Measurements from ENCODE around the gene C1orf232. TPM values are rescaled to one million over a fixed set of nuclear protein-coding genes. Genes with fewer than 3 reads are reported as not detected.

The C1orf232 gene
- total RNA-seq, 1 experiment from 2014 or later, result not detected

DNA sequence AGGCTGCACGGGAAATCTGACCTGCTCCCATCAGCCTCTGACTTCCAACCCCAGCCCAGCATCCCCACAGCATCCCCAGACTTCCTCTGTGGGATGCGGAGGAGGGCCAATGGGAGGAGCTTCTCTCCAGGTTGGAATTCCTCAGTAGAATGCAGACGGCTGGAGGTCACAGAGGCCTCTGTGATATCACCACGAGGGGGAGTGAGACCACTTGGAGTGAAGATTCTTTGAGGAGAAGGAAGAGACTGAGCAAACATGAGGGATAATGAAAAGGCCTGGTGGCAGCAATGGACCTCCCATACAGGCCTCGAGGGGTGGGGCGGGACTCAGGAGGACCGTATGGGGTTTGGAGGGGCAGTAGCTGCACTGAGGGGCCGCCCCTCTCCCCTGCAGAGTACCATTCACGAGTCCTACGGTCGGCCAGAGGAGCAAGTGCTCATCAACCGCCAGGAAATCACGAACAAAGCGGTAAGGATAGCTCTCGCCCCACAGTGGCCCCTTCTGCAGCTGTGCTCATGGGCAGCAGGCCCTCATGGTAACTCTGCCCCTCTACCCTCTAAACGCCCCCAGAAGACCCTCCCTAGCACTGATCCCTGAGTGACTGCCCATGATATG lies 21.7 kb upstream of the C1orf232 start, which contains the start of gene CATSPER4:
CATSPER4 (plus strand) TSS at position 230 of the 615 bp plus-strand sequence; CDS start at position 256, 26 bp downstream.
- Mint-ChIP-seq H3K27me3 (ENCODE audit: insufficient read depth, unreplicated experiment) (peaks cover 8% of the 10 kb centered on the region), H3K4me1 (ENCODE audit: insufficient read depth, unreplicated experiment) (no peaks in the 10 kb centered on the region), H3K27ac (ENCODE audit: low read depth, unreplicated experiment) (peak within 1 kb of the TSS; percentile 63), H3K36me3 (ENCODE audit: insufficient read depth, unreplicated experiment) (peaks cover 43% of the 10 kb centered on the region), H3K9me3 (ENCODE audit: unreplicated experiment) (no peaks in the 10 kb centered on the region), H3K4me3 (ENCODE audit: unreplicated experiment) (no peak within 1 kb of the TSS)
- CTCF ChIA-PET, result interaction anchor here (0.9 kb wide), 1 partner anchor 201 kb away, joined by 3 read pairs; no protein-coding TSS in a partner anchor
- TF ChIP-seq, protein P1, sequence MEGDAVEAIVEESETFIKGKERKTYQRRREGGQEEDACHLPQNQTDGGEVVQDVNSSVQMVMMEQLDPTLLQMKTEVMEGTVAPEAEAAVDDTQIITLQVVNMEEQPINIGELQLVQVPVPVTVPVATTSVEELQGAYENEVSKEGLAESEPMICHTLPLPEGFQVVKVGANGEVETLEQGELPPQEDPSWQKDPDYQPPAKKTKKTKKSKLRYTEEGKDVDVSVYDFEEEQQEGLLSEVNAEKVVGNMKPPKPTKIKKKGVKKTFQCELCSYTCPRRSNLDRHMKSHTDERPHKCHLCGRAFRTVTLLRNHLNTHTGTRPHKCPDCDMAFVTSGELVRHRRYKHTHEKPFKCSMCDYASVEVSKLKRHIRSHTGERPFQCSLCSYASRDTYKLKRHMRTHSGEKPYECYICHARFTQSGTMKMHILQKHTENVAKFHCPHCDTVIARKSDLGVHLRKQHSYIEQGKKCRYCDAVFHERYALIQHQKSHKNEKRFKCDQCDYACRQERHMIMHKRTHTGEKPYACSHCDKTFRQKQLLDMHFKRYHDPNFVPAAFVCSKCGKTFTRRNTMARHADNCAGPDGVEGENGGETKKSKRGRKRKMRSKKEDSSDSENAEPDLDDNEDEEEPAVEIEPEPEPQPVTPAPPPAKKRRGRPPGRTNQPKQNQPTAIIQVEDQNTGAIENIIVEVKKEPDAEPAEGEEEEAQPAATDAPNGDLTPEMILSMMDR (IDR thresholded peaks at IDR 0.05; ENCODE audit: unreplicated experiment), result no peak
- POLR2A ChIA-PET, result no interaction called here
- intact Hi-C loops (cut with micrococcal nuclease), result no loop called here
- peak; percentile 17 for DNase-seq (ENCODE audit: unreplicated experiment)
- no TSS peak for BruUV-seq (replicated peaks)

DNA sequence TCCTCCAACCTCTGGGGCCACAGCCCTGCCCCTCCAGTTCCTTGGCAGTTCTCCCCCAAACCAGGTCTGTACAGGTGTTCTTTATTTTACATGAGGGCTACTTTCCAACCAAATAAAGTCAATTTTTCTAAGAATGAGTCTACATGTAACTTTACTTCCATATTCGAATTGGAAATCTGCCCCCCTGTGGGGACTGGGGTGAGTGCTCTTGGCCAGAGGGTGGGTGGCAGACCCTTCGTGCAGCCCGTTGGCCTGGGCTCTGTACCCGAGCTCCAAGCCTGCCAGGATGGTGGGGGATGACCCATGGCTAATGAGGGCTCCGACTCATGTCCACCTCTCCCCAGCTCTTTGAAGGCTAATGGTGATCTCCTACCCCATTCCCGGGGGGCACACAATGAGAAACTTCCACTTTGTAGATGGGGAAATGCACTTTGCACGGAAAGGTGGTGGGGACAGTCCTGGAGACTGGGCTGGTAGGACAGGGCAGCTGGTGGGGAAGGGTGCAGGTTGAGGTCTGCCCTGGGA lies 21.1 kb upstream of the C1orf232 start:
- Mint-ChIP-seq H3K36me3 (ENCODE audit: insufficient read depth, unreplicated experiment) (peaks cover 50% of the 10 kb centered on the region), H3K9me3 (ENCODE audit: unreplicated experiment) (no peaks in the 10 kb centered on the region), H3K27ac (ENCODE audit: low read depth, unreplicated experiment) (peak overlapping the region; percentile 63), H3K4me3 (ENCODE audit: unreplicated experiment) (no peak overlapping the region), H3K4me1 (ENCODE audit: insufficient read depth, unreplicated experiment) (no peaks in the 10 kb centered on the region), H3K27me3 (ENCODE audit: insufficient read depth, unreplicated experiment) (peaks cover 8% of the 10 kb centered on the region)
- DNase-seq (ENCODE audit: unreplicated experiment), result no peak
- ChIA-PET CTCF (interaction anchor here (0.9 kb wide), 1 partner anchor 201 kb away, joined by 3 read pairs; no protein-coding TSS in a partner anchor), POLR2A (no interaction called here)
- TF ChIP-seq, protein P1 (IDR thresholded peaks at IDR 0.05; ENCODE audit: unreplicated experiment), result no peak
- no TSS peak for BruUV-seq (replicated peaks)
- intact Hi-C loops (cut with micrococcal nuclease), result no loop called here

DNA sequence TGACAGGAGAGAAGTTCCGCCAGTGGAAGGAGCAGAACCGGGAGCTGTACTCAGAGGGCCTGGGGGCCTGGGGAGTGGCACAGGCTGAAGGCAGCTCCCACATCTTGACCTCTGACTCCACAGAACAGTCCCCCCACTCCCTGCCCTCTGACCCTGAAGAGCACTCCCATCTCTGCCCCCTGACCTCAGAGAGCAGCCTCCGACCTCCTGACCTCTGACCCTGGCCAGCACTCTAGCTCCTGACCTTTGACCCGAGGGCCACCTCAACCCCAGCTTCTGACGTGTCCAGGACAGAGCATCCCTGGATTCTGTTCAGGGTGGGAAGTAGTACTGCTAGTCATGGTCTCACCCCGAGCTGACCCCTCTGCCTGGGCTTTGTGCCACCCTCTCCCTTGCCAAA lies 20.6 kb upstream of the C1orf232 start:
- TSS peak; percentile 47 for BruUV-seq (replicated peaks)
- CTCF ChIA-PET, result interaction anchor here (0.5 to 1.1 kb wide), 2 partner anchors 15 to 202 kb away, joined by 3 read pairs; no protein-coding TSS in a partner anchor
- no peak for DNase-seq (ENCODE audit: unreplicated experiment)
- POLR2A ChIA-PET, result no interaction called here
- Mint-ChIP-seq H3K4me3 (ENCODE audit: unreplicated experiment) (no peak overlapping the region), H3K9me3 (ENCODE audit: unreplicated experiment) (no peaks in the 10 kb centered on the region), H3K27me3 (ENCODE audit: insufficient read depth, unreplicated experiment) (peaks cover 8% of the 10 kb centered on the region), H3K36me3 (ENCODE audit: insufficient read depth, unreplicated experiment) (peaks cover 53% of the 10 kb centered on the region), H3K27ac (ENCODE audit: low read depth, unreplicated experiment) (peak overlapping the region; percentile 63), H3K4me1 (ENCODE audit: insufficient read depth, unreplicated experiment) (no peaks in the 10 kb centered on the region)
- TF ChIP-seq, protein P1 (IDR thresholded peaks at IDR 0.05; ENCODE audit: unreplicated experiment), result no peak
- intact Hi-C loops (cut with micrococcal nuclease), result no loop called here

DNA sequence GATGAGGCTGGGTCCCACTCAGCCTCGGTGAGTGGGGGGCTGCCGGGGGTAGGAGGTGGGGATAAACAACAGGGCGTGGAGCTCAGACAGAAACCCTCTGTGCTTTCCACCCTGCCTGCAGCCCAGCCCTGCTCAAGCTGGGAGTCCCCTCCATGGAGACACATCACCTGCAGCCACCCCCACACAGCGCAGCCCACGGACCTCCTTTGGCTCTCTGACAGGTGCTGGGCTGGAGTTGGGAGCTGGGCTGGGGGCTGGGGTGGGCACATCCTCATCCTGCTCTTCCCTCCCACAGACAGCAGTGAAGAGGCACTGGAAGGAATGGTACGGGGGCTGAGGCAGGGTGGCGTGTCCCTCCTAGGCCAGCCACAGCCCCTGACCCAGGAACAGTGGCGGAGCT lies 19.7 kb upstream of the C1orf232 start:
- CTCF ChIA-PET, result interaction anchor here (1.1 kb wide), 1 partner anchor 16 kb away, joined by 3 read pairs; no protein-coding TSS in a partner anchor
- H3K36me3 Mint-ChIP-seq (ENCODE audit: insufficient read depth, unreplicated experiment), result peaks cover 62% of the 10 kb centered on the region
- H3K4me1 Mint-ChIP-seq (ENCODE audit: insufficient read depth, unreplicated experiment), result no peaks in the 10 kb centered on the region
- H3K27me3 Mint-ChIP-seq (ENCODE audit: insufficient read depth, unreplicated experiment), result no peaks in the 10 kb centered on the region
- BruUV-seq (replicated peaks), result no TSS peak
- H3K9me3 Mint-ChIP-seq (ENCODE audit: unreplicated experiment), result no peaks in the 10 kb centered on the region
- no peak overlapping the region for H3K27ac Mint-ChIP-seq (ENCODE audit: low read depth, unreplicated experiment)
- DNase-seq (ENCODE audit: unreplicated experiment), result no peak
- TF ChIP-seq, protein P1 (IDR thresholded peaks at IDR 0.05; ENCODE audit: unreplicated experiment), result no peak
- POLR2A ChIA-PET, result no interaction called here
- intact Hi-C loops (cut with micrococcal nuclease), result no loop called here
- H3K4me3 Mint-ChIP-seq (ENCODE audit: unreplicated experiment), result no peak overlapping the region
